RPMI7951 (cell line): ENCODE data around the gene ZG16B. TPM values are rescaled to one million over a fixed set of nuclear protein-coding genes. Genes with fewer than 3 reads are reported as not detected.

Experiments used
- DNase-seq: peaks from one replicate; pipeline ENCODE4 v3.0.0-alpha.2; 2012; ENCODE audit warnings: low read depth
- total RNA-seq: library from RNA; depleted of rRNA; stranded (reverse); fragments of >200 nt; shearing (Covaris generic); gene quantifications from 2 replicates; pipeline ENCODE4 v1.2.3, GENCODE V29; 2014; rRNA removed

The ZG16B gene
- 0.88 and 1.2 TPM in 2 replicates for total RNA-seq

- DNase-seq = peak; percentile 15
These were observed at the start of gene ZG16B for GRCh38 chr16:2829501-2830354. Gene ZG16B (plus strand): TSS chr16:2830303. CDS start chr16:2830442, 139 bp downstream.

GRCh38 chr16:2782583-2783351, 47.3 kb upstream of the ZG16B start:
- DNase-seq = no peak

GRCh38 chr16:2783581-2784357, 46.3 kb upstream of the ZG16B start:
- DNase-seq = no peak

- DNase-seq = no peak
These were observed 45.6 kb upstream of the ZG16B start for GRCh38 chr16:2784358-2785100.

- DNase-seq = no peak
These were observed 44.8 kb upstream of the ZG16B start for GRCh38 chr16:2785101-2785991.

GRCh38 chr16:2786061-2786825, 43.9 kb upstream of the ZG16B start:
- no peak for DNase-seq

GRCh38 chr16:2786826-2787151, 43.3 kb upstream of the ZG16B start:
- DNase-seq = no peak

GRCh38 chr16:2787406-2787805, 42.7 kb upstream of the ZG16B start, which contains the start of gene PRSS33:
Gene PRSS33 (minus strand): TSS chr16:2787560. CDS start chr16:2786547, 1,013 bp downstream.
- DNase-seq = no peak

GRCh38 chr16:2787961-2788360, 42.1 kb upstream of the ZG16B start:
- no peak for DNase-seq

- DNase-seq = no peak
These were observed 39.5 kb upstream of the ZG16B start for GRCh38 chr16:2790631-2791030.

GRCh38 chr16:2791174-2791573, 38.9 kb upstream of the ZG16B start:
- DNase-seq = no peak

GRCh38 chr16:2792940-2793339, 37.2 kb upstream of the ZG16B start:
- DNase-seq = no peak

- DNase-seq = no peak
These were observed 34.5 kb upstream of the ZG16B start for GRCh38 chr16:2795395-2796143.

- DNase-seq = no peak
These were observed 31.3 kb upstream of the ZG16B start for GRCh38 chr16:2798723-2799204.

GRCh38 chr16:2799205-2799858, 30.8 kb upstream of the ZG16B start:
- DNase-seq = no peak

GRCh38 chr16:2799859-2800226, 30.3 kb upstream of the ZG16B start:
- DNase-seq = no peak

GRCh38 chr16:2803545-2804195, 26.4 kb upstream of the ZG16B start:
- DNase-seq = no peak

- no peak for DNase-seq
These were observed 25.4 kb upstream of the ZG16B start for GRCh38 chr16:2804728-2805127.
